GM19468 (cell line): ENCODE results near the gene TXLNA.

Experiments used
- ATAC-seq: cut with Tn5 transposase; IDR thresholded peaks from one replicate; pipeline ENCODE4 v1.9.1; 2021; ENCODE audit warnings: mild to moderate bottlenecking, moderate library complexity, moderate number of reproducible peaks; ENCODE audit not compliant: unreplicated experiment; ENCODE audit errors: extremely low read depth

TXLNA gene

DNA sequence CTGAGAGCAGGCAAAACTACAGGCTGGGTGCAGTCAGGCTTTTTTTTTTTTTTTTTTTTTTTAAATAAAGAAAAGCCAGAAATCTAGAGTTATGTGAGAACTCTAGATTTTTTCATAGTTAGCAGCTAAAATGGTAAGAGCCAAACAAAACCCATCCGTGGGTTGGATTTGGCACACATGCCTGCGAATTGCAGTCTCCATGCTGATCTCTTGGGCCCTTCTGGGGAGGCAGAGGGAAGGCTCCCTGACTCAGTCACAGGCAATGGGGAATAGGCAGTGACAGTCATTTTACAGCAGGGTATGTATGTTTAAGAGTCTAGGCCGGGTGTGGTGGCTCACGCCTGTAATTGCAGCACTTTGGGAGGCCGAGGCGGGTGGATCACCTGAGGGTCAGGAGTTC lies 2.6 kb downstream of the TXLNA start:
- ATAC-seq, result no peak

DNA sequence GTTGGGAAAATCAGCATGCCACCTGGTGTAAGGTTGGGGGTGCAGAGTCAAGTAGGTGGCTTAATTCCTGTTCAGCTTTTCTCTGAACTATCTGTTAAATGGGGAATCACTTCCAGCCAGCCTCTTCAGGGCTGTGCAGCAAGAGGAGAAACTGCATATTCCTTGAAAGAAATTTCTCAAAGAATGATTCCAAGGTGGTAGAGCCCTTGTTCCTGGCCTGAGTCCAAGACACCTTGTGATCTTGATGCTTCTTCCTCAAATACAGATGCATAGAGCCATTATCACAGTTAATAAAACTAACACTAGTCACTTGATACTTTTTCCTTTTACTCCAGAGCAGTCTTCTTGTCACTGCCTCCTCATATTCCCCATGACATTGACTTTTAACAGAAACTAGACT lies 5.2 kb downstream of the TXLNA start:
- ATAC-seq, result no peak

DNA sequence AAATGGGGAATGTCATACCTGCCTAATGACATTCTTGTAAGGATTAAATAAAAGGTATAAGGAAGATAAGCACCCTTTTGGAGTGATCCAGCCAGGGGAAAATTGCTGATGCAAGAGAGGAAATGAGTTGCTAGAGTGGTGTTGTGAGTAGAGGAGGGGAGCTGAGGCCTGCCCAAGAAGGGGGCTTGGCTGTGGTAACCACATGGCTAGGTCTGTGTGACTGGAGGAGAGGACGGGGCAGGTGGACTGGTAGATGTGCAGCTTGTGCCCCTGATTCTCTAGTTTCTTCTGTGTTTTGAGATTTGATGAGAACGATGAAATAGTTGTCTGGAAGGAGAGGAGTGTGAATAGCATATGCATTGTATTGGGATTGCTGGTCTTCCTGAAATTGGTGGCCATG lies 6.6 kb downstream of the TXLNA start:
- ATAC-seq, result no peak

DNA sequence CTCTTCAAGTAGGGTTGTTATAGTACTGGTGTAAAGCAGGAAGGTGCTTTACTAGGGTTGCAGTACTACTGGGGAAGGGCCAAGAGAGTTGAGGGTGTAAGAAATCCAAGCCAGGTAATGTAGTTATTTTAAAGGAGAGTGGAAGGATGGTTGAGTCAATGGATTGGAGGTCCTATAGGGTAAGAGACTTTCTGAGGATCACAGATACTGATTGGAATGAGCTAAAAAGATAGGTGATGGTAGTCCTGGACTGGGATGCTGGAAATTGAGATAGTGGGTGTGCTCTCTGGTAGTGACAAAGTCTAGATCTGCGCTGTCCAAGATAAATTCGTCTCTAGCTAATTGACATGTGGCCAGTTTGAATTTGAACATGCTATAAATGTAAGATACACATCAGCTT lies 7.0 kb downstream of the TXLNA start:
- ATAC-seq, result no peak

DNA sequence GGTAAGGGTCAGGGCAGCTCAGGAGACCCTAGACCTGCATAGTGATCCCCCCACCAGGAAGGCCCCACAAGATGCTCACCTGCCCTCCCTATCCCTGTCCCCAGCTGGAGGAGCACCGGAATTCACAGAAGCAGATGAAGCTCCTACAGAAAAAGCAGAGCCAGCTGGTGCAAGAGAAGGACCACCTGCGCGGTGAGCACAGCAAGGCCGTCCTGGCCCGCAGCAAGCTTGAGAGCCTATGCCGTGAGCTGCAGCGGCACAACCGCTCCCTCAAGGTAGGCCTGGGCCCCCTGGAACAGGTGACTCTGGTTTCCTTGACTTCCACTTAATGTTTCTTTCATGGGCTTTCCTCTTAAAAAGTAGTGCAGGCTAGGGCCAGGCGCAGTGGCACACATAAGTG lies 8.4 kb downstream of the TXLNA start:
- ATAC-seq, result no peak

DNA sequence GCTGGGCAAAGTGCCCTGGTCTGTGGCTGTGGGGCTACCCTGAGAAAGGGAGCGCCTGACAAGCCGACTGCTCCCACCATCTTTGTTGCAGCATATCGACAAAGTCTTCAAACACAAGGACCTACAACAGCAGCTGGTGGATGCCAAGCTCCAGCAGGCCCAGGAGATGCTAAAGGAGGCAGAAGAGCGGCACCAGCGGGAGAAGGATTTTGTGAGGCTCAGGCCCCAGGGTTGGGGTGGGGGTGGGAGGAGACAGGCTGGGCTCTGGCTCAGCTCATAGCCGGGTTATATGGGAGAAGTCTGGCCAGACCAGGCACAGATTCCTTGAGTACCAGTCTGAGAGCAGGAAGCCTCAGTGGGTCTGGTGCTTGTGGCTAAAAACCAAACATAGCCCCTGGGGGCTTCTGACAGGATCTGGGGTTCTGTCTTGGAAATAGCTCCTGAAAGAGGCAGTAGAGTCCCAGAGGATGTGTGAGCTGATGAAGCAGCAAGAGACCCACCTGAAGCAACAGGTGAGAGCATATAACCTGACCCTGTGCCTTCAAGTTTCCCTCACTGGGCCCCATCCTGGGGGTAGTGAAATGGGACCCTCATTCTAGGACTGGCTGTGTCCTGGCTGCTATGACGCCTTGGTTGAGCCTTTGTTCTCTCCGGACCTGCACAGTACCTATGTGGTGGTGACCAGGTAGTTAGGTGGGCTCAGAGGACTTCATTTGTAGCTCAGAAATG lies 12.9 kb downstream of the TXLNA start:
- ATAC-seq, result no peak

DNA sequence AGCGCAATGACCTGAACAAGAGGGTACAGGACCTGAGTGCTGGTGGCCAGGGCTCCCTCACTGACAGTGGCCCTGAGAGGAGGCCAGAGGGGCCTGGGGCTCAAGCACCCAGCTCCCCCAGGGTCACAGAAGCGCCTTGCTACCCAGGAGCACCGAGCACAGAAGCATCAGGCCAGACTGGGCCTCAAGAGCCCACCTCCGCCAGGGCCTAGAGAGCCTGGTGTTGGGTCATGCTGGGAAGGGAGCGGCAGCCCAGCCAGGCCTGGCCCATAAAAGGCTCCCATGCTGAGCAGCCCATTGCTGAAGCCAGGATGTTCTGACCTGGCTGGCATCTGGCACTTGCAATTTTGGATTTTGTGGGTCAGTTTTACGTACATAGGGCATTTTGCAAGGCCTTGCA lies 15.5 kb downstream of the TXLNA start:
- ATAC-seq, result no peak

DNA sequence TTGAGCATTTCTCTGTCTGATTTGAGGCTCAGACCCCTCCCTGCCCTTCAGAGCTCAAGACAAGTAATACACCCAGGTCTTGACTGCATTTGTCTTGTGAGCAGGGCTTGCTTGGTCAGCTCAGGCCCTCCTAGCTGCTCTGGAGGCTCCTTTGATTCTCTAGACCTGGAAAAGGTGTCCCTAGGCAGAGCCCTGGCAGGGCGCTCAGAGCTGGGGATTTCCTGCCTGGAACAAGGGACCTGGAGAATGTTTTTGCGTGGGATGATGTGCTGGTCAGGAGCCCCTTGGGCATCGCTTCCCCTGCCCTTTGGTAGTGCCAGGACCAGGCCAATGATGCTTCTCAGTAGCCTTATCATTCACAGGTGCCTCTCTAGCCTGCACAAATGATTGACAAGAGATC lies 16.1 kb downstream of the TXLNA start:
- no peak for ATAC-seq

DNA sequence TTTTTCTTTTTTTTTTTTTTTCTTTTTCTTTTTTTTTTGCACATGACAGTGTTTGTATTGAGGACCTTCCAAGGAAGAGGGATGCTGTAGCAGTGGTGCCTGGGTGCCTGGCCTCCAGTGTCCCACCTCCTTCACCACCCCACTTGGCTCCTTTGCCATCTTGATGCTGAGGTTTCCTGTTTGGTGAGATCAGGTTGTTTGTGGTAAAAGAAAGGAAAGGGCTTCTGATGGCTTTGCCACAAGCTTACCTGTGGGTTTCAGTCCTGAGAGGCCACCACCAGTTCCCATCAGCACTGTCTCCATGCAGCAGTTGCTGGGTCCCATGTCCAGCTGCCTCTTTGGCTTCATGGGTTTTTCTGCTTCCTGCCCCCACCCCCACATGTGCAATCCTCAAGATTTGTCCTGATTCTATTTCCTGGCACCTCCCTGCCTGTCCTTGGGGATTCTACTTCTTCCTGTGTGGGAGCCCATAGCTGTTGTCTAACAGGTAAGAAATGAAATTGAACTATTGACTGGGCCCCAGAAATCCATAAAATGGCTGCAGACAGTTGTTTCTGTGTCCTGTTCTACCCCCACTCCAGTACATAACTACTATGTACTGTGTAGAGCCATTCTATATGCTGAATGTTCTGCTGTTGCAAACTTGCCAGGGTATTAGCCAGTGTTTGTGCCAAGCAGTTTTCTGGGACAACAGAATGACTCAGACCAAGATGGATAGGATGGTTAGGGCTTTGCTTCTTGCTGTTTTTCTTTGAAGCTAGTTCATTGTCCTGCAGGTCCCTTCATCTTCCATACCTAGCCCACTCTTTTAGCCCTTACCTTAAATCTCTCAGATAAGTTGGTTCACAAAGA lies 16.7 kb downstream of the TXLNA start:
- ATAC-seq, result no peak

DNA sequence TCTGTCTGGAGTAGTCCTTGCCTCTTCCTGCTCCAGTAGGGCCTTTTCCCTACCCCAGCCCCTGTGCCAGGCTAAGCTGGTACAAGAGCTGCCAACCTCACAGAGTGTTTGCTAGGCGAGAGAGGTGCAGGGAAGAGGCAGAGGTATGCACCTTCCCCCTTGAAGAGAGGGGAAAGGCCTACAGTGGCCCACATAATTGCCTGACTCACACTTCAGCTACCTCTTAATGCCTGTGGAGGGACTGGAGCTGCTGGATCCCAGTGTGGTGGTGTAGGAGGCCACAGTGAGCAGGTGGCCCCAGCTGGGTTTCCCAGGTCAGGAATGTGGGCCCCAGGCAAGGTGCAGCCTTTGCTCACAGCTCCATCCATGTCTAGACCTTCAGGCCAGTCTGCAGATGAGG lies 17.6 kb downstream of the TXLNA start:
- ATAC-seq, result no peak

DNA sequence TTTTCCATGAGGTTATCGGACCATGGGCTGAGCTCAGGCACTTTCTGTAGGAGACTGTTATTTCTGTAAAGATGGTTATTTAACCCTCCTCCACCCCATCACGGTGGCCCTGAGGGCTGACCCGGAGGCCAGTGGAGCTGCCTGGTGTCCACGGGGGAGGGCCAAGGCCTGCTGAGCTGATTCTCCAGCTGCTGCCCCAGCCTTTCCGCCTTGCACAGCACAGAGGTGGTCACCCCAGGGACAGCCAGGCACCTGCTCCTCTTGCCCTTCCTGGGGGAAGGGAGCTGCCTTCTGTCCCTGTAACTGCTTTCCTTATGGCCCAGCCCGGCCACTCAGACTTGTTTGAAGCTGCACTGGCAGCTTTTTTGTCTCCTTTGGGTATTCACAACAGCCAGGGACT lies 18.4 kb downstream of the TXLNA start:
- no peak for ATAC-seq

DNA sequence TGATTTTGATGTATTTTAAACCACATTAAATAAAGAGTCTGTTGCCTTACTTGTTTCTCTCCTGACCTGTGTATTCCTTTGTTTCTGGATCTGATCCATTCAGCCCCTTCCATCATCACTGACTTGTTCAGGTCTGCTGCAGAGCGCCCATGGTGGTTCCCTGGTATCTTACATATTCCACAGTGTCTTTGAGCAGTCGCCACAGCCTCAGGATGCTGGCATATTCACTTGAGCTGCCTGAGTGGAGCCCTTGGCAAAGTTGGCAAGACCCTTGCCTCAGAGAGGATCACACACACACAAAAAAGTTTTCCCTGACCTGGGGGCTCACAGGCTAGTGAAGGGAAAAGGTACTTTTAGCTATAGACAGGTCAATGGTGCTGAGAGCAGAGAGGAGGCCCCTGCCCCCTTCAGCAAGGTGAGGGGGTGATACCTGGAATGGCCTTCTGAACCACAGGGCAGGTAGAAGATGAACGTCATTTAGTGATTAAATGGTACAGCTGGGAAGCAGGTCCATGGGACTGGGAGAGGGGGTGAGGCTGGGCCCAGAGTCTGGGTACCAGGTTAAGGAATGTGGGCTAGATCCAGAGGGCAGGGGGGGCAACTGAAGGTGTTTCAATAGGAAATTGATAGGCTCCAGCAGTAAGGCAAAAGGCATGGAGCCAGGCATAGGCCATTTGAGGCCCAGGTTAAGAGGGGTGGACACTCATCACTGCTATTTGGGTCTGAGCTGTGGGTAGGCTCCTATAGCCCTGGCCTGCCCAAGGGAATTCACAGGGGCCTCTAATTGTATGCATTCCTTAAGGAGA lies 19.0 kb downstream of the TXLNA start:
- ATAC-seq, result no peak

DNA sequence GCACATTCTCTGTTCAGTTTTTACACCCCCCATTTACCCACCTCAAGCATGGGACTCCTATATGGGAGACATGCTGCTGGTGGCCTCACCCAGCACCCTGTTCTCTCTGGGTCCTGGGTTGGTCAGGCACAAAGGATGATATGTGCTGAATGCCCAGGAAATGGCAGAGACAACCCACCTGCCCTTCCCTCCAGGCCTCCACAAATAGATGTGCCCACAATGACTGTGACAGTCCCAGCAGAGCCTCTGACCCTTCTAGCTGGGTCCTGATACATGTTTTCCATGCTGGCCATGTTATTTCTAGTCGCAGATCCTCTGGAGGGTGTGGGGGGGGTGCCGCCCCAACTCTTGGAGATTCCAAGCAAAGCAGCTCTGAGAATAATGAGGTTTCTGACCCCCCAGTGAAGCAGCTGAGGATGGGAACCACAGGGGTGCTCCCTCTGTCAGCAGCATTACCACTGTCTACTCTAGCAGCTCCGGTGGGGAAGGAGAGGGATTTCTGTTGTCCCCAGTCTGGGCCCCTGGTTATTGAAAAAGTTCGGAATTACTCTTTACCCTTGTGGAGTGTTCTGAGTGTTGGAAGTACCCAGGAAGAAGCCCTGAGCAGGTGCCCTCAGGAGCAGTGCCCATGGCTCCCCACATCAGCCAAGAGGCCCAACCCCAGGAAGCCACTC lies 19.7 kb downstream of the TXLNA start:
- ATAC-seq, result no peak

DNA sequence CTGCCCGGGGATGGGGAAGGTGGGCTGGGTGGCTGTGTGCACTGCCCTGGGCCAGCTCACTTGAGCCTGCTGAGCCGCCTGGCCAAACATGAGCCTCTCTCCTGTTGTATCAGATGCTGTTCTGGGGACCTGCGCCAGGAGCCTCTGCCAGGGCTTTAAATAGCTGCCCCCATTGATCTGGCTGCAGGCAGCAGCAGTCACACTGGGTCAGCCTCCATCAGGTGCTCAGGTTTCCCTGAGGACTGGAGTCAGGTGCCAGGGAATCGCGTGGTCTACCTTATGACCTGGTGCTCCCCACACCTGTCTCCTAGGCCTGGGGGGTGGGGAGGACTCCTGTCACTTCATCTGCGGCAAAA lies 20.2 kb downstream of the TXLNA start:
- ATAC-seq, result no peak

DNA sequence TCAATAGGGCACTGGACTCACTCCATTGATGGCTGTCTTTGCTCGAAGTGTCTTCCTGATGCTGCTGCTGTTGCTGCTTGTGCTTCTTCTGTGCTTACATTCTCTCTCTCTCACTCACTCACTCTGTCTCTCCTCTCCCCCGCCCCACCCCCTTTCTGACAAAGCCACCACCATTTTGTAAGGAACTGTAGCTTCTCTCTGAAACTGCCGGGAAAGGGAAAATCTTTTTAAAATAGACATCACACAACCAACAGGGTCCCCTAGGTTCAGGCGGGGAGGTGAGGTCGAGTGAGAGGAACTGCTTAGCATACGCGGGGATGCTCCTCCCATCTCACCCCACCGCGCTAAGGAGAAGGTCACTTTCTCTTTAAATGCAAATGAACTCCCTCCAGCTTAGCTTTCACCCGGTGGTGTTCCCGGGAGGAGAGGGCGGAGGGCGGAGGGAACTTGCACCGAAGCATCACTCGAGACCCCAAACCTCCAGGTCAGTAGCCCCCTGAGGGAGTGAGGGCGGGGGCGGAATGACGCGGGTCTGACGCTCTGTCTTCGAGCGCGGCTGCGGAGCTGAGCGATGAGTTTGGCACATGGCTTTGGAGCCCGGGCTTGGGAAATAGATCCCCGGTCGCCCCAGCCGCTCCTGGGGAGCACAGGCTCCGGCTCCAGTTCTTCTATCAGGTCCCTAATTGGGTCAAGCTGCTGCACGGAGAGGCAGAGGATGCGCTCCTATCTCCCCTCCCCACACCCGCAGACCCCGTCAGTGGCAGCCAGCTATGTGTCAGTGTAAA lies 20.9 kb downstream of the TXLNA start, which contains the start of gene CCDC28B:
Gene CCDC28B, plus strand, starts transcription at position 370 of the 785 bp plus-strand sequence. CDS start 1,341 bp downstream, outside the sequence.
- ATAC-seq, result no peak

DNA sequence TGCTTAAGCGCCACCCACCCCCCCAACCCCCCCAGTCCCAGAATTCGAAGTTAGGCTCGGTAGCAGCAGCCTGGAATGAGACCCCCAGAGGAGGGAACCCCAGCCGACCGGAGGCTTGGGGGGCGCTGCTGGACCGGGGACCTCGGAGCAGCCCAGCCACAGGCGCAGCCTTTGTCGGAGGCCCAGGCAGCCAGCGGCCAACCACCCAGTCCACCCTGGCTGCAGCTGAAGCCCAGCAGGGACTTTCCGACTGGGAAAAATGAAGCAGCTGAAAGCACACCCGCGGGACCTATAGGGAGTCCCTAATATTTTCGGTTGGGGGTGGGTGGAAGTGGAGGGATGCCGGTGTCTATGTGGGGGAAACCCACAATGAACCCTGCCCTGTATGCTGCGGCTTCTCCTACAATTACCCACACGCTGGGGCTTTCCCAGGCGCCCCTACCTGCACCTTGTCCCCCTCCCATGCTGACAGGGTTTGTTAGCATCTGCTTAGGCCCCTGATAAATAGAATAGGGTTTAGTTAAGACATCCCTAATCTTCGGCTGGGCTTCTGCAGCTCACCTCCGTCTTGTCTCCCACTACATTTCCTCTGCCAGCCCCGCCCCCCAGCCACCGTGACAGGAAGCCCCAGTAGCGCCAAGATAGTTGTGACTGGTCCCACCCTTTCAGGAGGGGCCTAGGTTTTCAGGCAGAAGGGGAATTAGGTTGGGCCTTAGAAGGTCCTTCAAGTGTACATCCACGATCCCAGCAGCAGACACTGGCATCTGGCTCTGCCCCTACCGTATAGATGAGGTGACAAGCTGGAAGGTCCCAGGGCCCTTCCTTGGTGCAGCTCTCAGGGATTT lies 21.8 kb downstream of the TXLNA start:
- ATAC-seq, result no peak

DNA sequence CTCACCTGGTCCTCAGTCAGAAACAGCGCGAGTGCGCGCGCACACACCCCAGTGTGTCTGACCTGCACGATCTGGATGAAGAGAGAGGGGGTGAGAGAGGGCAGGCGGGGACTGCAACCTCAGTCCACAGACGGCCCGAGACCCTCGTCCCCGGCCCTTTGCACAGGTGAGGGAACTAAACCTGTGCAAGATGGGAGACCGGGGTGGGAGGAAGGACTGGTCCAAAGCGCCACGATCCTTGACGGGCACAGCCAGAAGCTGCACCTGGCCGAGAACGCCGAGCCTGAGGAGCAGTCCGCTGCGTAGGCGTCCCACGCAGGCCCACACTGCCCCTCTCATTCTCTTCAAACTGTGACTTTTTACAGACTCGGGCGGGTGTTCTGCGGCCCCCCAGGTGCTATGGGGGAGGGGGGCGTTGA lies 25.5 kb downstream of the TXLNA start:
- no peak for ATAC-seq
